HG02798 (cell line): ENCODE measurements around the gene PARVB.

Experiments
- ATAC-seq: cut with Tn5 transposase; IDR thresholded peaks from one replicate; pipeline ENCODE4 v1.9.1; 2021; ENCODE audit warnings: mild to moderate bottlenecking; ENCODE audit not compliant: unreplicated experiment, poor library complexity

PARVB gene

GRCh38 chr22:44190381-44190976 is 166.4 kb downstream of the PARVB start:
- ATAC-seq, result no peak

GRCh38 chr22:44191036-44191454 is 166.9 kb downstream of the PARVB start:
- no peak for ATAC-seq

- ATAC-seq, result no peak
These were observed 168.2 kb downstream of the PARVB start for GRCh38 chr22:44192098-44192815.

GRCh38 chr22:44192816-44193534 is 168.9 kb downstream of the PARVB start:
- no peak for ATAC-seq

GRCh38 chr22:44193535-44193891 is 169.4 kb downstream of the PARVB start:
- no peak for ATAC-seq

GRCh38 chr22:44194569-44194968 is 170.5 kb downstream of the PARVB start:
- ATAC-seq, result no peak

GRCh38 chr22:44195189-44195871 is 171.2 kb downstream of the PARVB start:
- ATAC-seq, result no peak

GRCh38 chr22:44196241-44196640 is 172.1 kb downstream of the PARVB start:
- ATAC-seq, result no peak

- ATAC-seq, result no peak
These were observed 172.6 kb downstream of the PARVB start for GRCh38 chr22:44196731-44197131.

- no peak for ATAC-seq
These were observed 173.2 kb downstream of the PARVB start for GRCh38 chr22:44197271-44197670.

GRCh38 chr22:44199164-44199563 is 175.1 kb downstream of the PARVB start:
- no peak for ATAC-seq

GRCh38 chr22:44199866-44200265 is 175.8 kb downstream of the PARVB start:
- no peak for ATAC-seq

- ATAC-seq, result no peak
These were observed 176.3 kb downstream of the PARVB start for GRCh38 chr22:44200451-44200850.

- no peak for ATAC-seq
These were observed 176.9 kb downstream of the PARVB start for GRCh38 chr22:44200855-44201550.

GRCh38 chr22:44201665-44202064 is 177.6 kb downstream of the PARVB start:
- ATAC-seq, result no peak

- ATAC-seq, result no peak
These were observed 178.2 kb downstream of the PARVB start for GRCh38 chr22:44202261-44202789.

- no peak for ATAC-seq
These were observed 179.1 kb downstream of the PARVB start for GRCh38 chr22:44203203-44203602.

- ATAC-seq, result no peak
These were observed 180.8 kb downstream of the PARVB start for GRCh38 chr22:44204739-44205515.

- no peak for ATAC-seq
These were observed 181.6 kb downstream of the PARVB start for GRCh38 chr22:44205516-44206329.
